GM19239 (cell line): ENCODE data around the gene TMPRSS5.

Experiments
- DNase-seq: peaks from one replicate; pipeline ENCODE4 v3.0.0; 2011; ENCODE audit warnings: low spot score; ENCODE audit not compliant: insufficient read length
- FAIRE-seq: peaks from 2 replicates; lab custom pipeline; 2011; peaks lifted over from hg19 to GRCh38; lab: Jason Lieb, UNC

The TMPRSS5 gene

GRCh38 chr11:113698515-113698914, 7.6 kb downstream of the TMPRSS5 start:
- DNase-seq (no peak), FAIRE-seq (no peak)

- FAIRE-seq: no peak
These were observed 8.2 kb downstream of the TMPRSS5 start for GRCh38 chr11:113697756-113698407.

GRCh38 chr11:113697111-113697510, 9.0 kb downstream of the TMPRSS5 start:
- DNase-seq (no peak), FAIRE-seq (no peak)

More at GRCh38 chr11:113697756-113698407, 8.2 kb downstream of the TMPRSS5 start:
- DNase-seq: no peak

- no peak for FAIRE-seq
- no peak for DNase-seq
These were observed 10.9 kb downstream of the TMPRSS5 start for GRCh38 chr11:113695207-113695606.

GRCh38 chr11:113694390-113694789, 11.7 kb downstream of the TMPRSS5 start:
- no peak for DNase-seq
- FAIRE-seq: no peak

GRCh38 chr11:113693030-113693429, 13.1 kb downstream of the TMPRSS5 start:
- no peak for FAIRE-seq
- DNase-seq: no peak

- FAIRE-seq (no peak), DNase-seq (no peak)
These were observed 15.2 kb downstream of the TMPRSS5 start for GRCh38 chr11:113690619-113691569.

- FAIRE-seq: no peak
- no peak for DNase-seq
These were observed 16.1 kb downstream of the TMPRSS5 start for GRCh38 chr11:113689768-113690618.

- DNase-seq: no peak
These were observed 20.3 kb downstream of the TMPRSS5 start for GRCh38 chr11:113685654-113686359.

GRCh38 chr11:113684496-113684895, 21.6 kb downstream of the TMPRSS5 start:
- FAIRE-seq (no peak), DNase-seq (no peak)

More at GRCh38 chr11:113685654-113686359, 20.3 kb downstream of the TMPRSS5 start:
- no peak for FAIRE-seq

GRCh38 chr11:113683481-113684046, 22.5 kb downstream of the TMPRSS5 start:
- FAIRE-seq: no peak
- DNase-seq: no peak

GRCh38 chr11:113681711-113682413, 24.2 kb downstream of the TMPRSS5 start:
- no peak for DNase-seq
- FAIRE-seq: no peak

GRCh38 chr11:113681282-113681681, 24.8 kb downstream of the TMPRSS5 start:
- FAIRE-seq (no peak), DNase-seq (no peak)

- no peak for DNase-seq
- no peak for FAIRE-seq
These were observed 28.4 kb downstream of the TMPRSS5 start for GRCh38 chr11:113677685-113678084.

- FAIRE-seq: no peak
- DNase-seq: no peak
These were observed 30.5 kb downstream of the TMPRSS5 start for GRCh38 chr11:113675565-113675964.

GRCh38 chr11:113675003-113675561, 31.0 kb downstream of the TMPRSS5 start:
- FAIRE-seq: no peak
- no peak for DNase-seq

GRCh38 chr11:113674397-113674685, 31.8 kb downstream of the TMPRSS5 start:
- FAIRE-seq: no peak
- DNase-seq: no peak

- DNase-seq (no peak), FAIRE-seq (no peak)
These were observed 32.3 kb downstream of the TMPRSS5 start for GRCh38 chr11:113673550-113674396.
